HUDEP-2 (cell line): ENCODE results near the gene CDC42SE2.

Experiments
- DNase-seq, 76 experiments: peaks; one replicate each; lab custom pipeline; 2025; ENCODE audit not compliant: unreplicated experiment in 76 of 76; lab: John Stamatoyannopoulos, UW

The CDC42SE2 gene, protein sequence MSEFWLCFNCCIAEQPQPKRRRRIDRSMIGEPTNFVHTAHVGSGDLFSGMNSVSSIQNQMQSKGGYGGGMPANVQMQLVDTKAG

DNA sequence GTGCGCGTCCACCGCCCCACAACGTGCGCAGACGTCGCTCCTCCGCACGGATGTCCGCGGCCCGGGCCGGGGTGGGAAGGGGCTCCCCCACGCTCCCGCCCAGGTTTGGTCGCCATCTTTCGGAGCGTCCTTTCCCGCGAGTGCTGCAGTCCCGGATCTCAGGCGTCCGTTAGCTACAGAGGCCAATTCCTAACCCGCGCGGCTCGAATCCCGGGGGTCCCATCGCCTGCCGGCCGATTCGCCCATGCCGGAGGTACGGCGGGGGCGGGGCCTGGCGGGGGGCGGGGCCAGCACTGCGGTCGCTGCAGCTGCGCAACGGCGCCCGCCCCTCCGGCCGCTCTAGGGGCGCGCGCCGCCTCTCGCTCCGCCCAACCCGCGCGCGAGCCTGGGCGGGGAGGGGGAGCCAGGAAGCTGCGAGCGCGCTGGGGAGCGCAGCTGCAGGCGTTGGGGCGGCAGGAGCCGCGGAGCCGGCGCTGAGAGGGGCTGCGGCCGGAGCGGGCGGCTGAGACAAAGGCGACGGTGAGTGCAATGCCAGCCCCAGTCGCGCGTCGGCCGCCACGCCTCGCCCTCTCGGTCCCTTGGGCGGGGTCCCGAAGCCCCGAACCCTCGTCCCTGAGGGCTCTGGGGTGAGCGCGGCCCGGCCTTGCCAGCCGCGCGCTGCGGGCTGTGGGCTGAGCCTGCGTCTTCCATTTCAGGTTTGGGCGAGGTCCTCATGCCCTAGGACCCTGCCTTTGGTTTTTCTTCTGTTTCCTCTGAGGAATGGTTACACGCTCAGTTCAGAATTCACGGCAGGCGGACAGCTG is at the start of gene CDC42SE2:
TSS of gene CDC42SE2 (plus strand) at position 406 of the 803 bp plus-strand sequence. CDS start 95,441 bp downstream, outside the sequence.
- peak in 71 of 76 experiments; percentile 7 to 84 (median 64) for DNase-seq

DNA sequence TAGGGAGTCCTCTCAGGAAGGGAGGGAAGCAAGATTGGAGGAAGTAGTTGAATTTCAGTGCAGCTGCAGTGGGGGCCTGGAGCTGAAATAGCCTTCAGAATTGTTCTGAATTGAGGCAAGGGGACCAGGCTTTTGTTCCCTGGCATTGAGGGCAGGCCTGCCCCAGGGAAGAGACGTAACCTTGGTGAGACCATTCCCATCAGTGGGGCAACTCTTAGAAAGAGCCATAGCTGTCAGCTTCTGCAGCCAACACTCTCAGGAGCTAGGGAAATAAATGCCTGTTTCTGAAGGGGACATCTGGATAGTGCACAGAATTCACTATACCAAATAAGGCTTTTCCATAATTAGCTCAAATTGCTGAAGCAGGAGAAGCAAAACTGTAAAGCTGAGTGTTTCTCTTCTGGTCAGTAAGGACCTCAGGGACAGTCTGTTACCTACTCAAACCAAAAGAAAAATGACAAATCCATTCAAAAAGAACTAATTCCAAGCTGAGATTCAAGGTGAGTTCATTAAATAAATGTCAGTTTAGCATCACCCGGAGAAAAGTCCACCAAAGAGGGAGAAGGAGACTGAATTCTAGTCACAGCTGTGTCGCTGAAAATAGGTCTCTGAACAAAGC is 49.1 kb upstream of the CDC42SE2 start:
- no peak for DNase-seq

DNA sequence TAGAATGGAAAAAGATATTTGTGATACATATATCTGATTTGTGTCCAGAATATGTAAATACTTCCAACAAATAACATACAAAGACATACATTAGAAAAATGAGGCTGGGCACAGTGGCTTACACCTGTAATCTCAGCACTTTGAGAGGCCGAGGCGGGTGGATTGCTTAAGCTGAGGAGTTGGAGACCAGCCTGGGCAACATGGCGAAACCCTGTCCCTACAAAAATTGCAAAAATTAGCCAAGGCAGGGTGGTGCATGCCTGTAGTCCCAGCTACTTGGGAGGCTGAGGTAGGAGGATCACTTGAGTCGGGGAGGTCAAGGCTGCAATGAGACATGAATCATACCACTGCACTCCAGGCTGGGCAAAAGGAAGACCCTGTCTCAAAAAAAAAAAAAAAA is 46.1 kb upstream of the CDC42SE2 start:
- DNase-seq, result no peak

DNA sequence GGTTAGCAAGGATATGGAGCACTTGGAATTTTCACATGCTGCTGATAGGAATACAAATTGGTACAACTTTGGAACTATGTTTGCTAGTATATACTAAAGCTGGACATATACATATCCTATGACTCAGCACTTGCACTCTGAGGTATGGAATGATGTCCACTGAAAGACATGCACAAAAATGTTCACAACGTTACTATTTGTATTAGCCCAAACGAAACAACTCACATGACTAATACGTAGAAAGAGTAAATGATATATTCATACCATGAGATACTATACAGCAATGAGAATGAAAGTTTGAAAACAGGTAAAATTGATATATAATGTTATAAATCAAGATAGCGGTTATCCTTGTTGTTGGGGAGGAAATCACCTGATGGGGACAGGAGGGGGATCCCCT is 45.5 kb upstream of the CDC42SE2 start:
- DNase-seq, result no peak

DNA sequence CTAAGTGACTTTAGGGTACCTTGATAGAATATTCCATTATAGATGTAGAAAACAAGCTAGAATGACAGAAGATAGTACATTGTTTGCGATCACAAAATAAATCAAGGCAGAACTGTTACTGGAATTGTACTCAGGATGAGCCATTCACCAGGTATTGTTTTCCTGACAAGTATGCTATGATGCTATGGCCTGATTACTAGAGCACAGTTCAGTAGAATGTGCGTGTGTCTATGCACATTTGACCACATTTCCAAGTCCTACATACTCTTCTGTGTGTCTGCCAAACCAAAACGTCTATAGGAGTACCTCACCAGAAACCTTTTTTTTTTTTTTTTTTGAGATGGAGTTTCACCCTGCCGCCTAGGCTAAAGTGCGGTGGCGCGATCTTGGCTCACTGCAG is 43.3 kb upstream of the CDC42SE2 start:
- no peak for DNase-seq

DNA sequence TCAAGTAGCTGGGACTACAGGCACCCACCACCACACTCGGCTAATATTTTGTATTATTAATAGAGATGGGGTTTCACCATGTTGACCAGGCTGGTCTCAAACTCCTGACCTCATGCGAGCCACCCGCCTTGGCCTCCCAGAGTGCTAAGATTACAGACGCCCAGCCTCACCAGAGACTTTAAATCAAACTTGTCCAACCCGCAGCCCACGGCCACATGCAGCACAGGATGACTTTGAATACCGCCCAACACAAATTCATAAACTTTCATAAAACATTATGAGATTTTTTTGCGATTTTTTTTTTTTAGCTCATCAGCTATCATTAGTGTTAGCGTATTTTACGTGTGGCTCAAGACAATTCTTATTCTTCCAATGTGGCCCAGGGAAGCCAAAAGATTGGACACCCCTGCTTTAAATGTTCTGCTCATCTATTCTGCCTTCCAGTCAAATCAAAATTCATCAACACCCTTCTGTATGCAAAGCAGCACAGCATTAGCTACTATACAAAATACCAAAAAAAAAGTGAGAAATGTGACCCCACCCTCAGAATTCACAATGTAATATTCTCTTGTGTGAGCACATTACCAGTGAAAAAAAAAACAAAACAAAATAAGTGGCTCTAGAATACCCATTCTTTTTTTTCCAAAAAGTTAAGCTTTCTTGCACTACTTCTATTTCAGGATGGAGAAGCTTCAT is 42.7 kb upstream of the CDC42SE2 start:
- DNase-seq, result no peak

DNA sequence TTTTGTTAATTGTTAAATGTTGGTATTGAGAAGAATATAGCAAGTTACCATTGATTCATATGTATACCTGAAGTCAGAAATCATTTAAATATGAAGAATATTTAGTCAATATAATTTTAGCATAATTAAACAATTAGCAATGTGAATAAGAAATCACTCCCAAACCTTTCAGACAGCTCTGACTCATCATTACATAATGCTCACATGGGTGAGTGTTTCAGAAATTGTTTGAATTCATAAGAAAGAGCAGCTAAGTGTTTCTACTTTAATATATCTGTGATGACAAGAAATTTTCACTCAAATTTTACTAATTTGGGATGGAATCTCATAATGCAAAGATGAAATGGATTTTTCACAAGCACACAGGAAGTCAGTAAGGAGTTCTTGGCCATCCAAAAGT is 42.0 kb upstream of the CDC42SE2 start:
- no peak for DNase-seq

DNA sequence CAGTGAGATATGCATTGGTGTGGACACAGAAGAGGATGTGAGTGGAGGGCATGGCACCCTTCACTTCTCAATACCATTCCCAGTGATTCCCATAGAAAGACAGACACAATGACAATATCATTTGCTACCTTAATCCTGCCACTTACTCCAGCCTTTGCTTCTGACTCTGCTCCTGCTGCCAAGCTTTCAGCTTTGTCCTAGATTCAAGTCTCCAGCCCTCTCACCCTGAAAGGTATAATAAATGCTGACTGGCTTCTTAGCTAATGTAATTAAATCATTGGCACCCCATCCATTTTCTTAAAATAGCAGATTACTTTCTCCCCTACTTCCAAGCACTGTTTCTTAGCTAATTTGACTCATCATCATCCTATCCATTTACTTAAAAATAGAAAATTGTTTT is 41.1 kb upstream of the CDC42SE2 start:
- DNase-seq, result no peak

DNA sequence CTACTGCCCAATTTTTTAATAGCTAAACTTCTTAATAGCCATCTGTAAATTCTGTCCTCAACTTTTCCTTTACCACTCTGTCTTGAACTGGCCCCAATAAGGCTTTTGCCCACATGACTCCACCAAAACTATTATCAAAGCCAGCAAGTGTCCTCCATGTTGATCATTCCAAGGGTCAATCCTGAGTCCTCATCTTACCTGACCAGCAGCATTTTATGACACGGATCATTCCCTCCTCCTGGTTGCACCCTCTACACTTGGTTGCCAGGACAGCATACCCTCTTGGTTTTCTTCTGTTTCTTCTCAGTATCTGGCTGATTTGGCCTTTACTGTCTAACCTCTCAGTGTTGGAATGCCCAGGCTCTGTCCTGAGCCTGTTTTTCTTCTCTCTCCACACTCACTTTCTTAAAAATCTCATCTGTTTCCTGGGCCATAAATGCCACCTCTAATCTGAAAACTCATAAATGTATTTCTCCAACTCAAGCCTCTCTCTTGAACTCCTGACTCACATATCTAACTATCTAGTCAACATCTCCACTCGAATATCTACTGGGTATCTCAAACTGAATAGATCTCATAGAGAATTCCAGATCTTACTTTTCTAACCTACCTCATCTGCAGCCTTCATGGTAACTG is 40.0 kb upstream of the CDC42SE2 start:
- no peak for DNase-seq

DNA sequence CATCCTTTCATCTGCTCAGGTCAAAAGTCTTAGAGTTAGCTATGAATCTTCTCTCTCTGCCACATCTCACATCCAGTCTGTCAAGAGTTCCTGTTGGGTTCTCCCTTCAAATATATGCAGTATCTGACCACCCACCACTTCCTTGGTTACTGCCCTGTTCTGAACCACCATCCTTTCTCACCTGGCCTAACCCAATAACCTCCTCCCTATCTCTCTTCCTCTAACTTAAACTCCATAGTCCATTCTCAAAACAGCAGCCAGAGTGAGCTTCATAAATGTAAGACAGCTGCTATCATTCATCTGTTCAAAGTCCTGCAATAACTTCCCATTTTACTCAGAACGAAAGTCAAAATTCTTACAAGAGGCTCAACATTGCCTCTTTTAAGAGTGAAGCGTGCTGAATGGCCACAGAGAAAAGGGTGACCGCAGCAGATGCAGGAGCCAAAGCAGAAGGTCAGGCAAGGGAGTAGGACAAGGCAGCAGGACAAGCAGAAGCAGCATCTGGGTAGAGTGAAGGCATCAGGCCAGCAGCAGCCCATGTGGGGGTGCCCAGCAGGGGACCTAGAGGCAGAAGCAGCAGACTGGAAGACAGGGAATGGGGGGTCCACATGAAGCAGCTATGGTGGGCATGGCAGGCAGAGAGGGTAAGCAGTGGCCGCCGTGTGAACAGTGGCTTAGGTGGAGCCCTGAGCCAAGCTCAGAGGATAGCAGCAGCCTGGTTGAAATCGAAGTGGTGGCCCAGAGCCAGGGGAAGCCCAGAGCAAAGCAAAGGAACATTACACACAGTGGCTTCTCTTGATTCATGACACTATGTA is 39.3 kb upstream of the CDC42SE2 start:
- DNase-seq, result no peak

DNA sequence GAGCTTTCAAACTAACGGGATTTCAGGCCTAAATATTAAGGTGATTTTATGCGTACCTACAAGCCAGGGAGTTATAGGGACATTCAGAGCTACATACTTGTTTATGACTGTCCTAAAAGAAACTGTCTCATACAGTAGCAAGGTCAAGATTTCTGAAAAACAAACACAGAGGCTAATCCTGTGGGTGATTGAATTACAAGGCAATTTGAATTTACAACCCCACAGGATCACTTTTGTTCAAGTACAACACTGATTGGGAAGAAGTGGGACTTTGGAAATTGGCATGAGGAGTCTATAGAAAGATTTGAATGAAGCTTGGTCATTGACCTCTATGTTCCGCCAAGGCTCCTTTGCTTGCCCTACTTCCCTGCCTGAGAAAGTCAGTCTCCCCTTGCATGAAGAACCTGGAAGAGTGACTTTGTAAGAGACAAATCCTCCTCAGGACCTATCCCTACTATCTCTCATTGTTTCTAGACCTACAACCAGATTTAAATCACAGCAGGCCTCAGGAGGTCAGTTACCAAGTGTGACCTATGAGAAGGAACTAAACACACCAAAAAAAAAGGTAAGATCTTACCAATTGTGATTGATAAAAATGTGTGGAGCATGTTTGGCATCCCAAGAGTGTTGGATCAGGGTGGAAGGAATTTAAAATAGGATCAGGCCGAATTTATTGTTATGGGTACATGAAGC is 38.4 kb upstream of the CDC42SE2 start:
- DNase-seq, result no peak

DNA sequence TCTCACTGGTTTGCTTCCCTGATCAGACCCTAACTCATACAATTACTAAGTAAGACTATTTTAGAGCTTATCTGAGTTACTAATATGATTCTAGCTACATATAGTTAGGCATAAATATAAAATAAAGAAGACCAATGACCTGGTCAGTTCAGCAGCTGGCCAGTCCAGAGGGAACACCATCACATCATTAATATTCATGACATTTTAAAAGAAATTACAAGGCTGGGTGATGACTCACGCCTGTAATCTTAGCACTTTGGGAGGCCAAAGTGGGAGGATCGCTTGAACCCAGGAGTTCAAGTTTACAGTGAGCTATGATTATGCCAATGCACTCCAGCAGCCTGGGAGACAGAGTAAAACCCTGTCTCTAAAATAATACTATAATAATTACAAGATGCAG is 37.0 kb upstream of the CDC42SE2 start:
- no peak for DNase-seq

DNA sequence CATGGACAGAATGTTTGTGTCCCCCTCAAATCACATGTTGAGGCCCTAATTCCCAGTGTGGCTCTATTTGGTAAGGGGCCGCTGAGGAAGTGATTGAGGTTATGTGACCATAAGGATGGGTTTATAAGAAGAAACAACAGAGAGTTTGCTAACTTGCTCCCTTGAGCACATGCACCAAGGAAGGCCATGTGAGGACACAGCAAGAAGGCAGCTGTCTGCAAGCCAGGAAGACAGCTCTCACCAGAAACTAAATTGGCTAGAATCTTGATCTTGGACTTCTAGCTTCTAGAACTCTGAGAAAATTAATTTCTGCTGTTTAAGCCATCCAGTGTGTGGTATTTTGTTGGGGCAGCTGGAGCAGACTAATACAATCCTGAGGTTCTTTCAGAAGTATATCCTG is 35.2 kb upstream of the CDC42SE2 start:
- no peak for DNase-seq

DNA sequence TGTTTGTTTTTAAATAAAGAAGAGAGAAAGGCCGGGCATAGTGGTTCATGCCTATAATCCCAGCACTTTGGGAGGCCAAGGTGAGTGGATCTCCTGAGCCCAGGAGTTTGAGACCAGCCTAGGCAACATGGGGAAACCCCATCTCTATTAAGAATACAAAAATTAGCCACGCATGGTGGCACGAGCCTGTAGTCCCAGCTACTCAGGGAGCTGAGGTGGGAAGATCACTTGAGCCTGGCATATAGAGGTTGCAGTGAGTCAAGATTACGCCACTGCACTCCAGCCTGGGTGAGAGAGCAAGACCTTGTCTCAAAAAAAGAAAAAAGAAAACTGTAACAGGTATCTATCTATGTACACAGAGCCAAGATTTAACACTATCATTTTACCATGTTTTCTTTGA is 34.2 kb upstream of the CDC42SE2 start:
- DNase-seq, result no peak

DNA sequence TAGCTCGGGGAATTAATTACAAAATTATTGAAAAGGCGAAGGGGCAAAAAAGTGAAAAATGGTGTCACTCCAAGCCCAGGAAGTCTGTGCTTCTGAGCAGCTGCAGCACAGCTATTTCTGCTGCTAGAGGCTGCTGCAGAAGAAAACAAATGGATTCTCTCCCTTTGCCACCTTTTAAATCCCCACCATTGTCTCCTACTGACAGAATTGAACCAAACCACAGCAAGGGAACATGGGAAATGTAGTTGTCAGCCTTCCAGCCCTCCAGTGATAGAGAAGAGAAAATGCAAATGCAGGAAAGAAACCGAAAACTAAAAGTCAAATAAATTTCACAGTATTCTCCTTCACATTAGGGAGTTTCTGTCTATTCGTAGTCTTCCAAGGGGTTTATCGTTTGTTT is 33.4 kb upstream of the CDC42SE2 start:
- DNase-seq, result no peak

DNA sequence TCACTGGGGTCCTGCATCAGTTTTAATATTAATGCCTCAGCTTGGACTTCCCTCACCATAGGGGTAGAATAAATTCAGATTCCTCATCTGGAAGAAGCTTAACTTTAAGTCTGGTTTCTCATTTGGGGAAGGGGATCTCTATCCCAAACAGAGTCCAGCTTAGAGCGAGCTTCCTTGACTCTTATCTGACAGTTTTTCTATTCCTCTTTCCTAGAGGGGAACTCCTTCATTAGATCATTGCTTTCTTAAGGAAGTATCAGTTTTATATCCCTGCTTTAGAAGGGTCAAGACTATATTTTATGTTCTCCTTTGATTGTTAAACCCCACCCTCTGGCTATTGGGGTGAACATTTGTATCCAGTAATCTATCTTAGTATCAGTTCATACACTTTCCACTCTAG is 24.2 kb upstream of the CDC42SE2 start:
- DNase-seq, result no peak

DNA sequence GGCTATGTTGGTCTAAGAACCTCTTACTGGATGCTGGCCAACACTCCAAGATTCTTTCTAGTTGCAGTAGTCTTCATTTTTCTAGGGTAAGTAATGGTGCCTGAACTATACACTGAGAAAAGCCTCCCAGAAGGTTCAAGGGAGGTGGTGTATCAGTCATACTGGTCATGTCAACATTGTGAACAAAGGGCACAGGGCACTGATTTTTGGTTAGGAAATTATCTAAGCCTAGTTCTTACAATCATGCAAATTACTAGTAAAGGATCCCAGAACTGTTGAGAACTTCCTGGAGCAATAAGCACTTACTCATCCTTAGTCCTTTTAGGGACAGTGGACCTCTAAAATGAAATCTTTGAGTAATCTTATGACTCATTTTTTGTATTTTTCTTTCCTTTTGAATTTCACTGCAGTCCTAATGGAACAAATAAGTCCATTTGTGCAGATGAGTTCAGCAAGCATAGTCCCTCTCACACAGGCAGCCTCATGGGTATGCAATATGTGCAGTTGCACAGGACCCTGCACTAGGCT is 21.1 kb upstream of the CDC42SE2 start:
- DNase-seq, result no peak

DNA sequence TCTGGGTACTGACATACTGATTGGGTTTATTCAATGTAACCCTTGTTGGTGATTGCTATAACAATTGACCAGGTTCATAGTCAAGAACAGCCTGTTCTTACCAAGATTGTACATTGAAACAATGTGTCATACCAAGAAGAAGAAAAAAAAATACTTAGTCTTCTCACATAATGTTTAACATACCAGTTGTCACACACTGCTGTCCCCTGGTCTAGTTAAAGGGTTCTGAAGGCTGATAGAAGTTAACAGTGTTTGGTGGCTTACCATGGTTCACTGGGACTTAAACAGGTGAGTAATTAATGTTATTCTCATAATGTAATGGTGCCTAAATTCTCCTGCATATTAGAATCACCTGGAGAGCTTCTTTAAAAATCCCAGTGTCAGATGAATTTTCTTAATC is 18.5 kb upstream of the CDC42SE2 start:
- no peak for DNase-seq

DNA sequence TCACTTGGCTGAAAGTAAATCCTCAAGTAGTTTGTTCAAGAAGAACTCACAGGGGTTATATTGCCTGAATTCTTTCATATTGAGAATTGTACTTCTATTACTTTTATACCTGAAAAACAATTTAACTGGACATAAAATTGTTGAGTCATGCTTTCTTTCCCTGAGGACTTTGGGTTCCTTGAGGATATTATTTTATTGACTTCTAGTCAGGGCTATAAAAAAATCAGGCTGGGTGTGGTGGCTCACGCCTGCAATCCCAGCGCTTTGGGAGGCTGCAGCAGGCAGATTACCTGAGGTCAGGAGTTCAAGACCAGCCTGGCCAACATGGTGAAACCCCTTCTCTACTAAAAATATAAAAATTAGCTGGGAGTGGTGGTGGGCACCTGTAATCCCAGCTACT is 17.9 kb upstream of the CDC42SE2 start:
- DNase-seq, result no peak

DNA sequence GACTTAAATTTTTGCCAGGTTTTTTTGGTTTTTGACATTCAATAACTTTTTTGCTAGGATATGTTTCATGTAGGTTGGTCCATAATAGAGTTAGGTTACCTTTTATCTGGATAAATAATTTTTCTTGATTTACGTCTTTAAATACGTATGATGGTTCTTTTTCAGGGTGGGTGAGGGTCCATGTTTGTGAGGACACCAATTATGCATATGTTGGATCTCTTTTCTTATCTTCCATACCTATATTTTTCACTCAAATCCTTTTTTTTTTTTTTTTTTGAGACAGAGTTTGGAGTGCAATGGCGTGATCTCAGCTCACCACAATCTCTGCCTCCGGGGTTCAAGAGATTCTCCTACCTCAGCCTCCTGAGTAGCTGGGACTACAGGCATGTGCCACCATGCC is 17.3 kb upstream of the CDC42SE2 start:
- no peak for DNase-seq
